Activated CD4-positive, alpha-beta T cell treated with anti-CD3 and anti-CD28 coated beads, Interleukin-2, amount 10 ng/mL, durations not matched to agents 24 days and 14 days (primary cell): ENCODE measurements around the gene ECE1. TPM values are rescaled to one million over a fixed set of nuclear protein-coding genes. Genes with fewer than 3 reads are reported as not detected.
A peak's percentile ranks its signal among the peaks of the same experiment; 100 is the strongest.

ENCODE experiments used
- DNase-seq: peaks from one replicate; pipeline ENCODE4 v3.0.0; 2022
- H3K27ac Mint-ChIP-seq: one replicate; pipeline ENCODE4 v1.8.0; 2022; ENCODE audit warnings: mild to moderate bottlenecking, mixed read lengths
- H3K27me3 Mint-ChIP-seq: one replicate; pipeline ENCODE4 v1.8.0; 2022; ENCODE audit warnings: mixed read lengths
- H3K36me3 Mint-ChIP-seq: one replicate; pipeline ENCODE4 v1.8.0; 2022; ENCODE audit warnings: low read depth, mild to moderate bottlenecking, mixed read lengths
- H3K4me1 Mint-ChIP-seq: one replicate; pipeline ENCODE4 v1.8.0; 2021; ENCODE audit warnings: mixed read lengths
- H3K4me3 Mint-ChIP-seq: one replicate; pipeline ENCODE4 v1.8.0; 2022; ENCODE audit warnings: mild to moderate bottlenecking, moderate library complexity, mixed read lengths
- H3K9me3 Mint-ChIP-seq: one replicate; pipeline ENCODE4 v1.8.0; 2021; ENCODE audit warnings: mixed read lengths
- intact Hi-C: fragments of 100-400 bp; cut with micrococcal nuclease; formaldehyde crosslinking; loops from one replicate; pipeline ENCODE4 v1.15.1; 2023
- total RNA-seq: library from RNA; stranded (reverse); gene quantifications from 2 replicates; pipeline ENCODE4 v1.2.3, GENCODE V29; 2022

The ECE1 gene
- total RNA-seq, 1 donor from 2014 or later, result 134 TPM

GRCh38 chr1:21244986-21245687 lies 45.1 kb downstream of the ECE1 start:
- intact Hi-C loops, result no loop called here
- H3K27me3 Mint-ChIP-seq, result no peaks in the 10 kb centered on the region
- peaks cover 64% of the 10 kb centered on the region for H3K36me3 Mint-ChIP-seq
- no peaks in the 10 kb centered on the region for H3K4me1 Mint-ChIP-seq
- no peak for DNase-seq
- no peaks in the 10 kb centered on the region for H3K9me3 Mint-ChIP-seq
- H3K27ac Mint-ChIP-seq, result no peak overlapping the region
- no peak overlapping the region for H3K4me3 Mint-ChIP-seq

- no peak for DNase-seq
- peaks cover 63% of the 10 kb centered on the region for H3K36me3 Mint-ChIP-seq
- H3K27me3 Mint-ChIP-seq, result no peaks in the 10 kb centered on the region
- H3K9me3 Mint-ChIP-seq, result no peaks in the 10 kb centered on the region
- intact Hi-C loops, result no loop called here
- no peak overlapping the region for H3K4me3 Mint-ChIP-seq
- peaks cover 2% of the 10 kb centered on the region for H3K4me1 Mint-ChIP-seq
- H3K27ac Mint-ChIP-seq, result no peak overlapping the region
These were observed 46.1 kb downstream of the ECE1 start for GRCh38 chr1:21244154-21244553.

GRCh38 chr1:21242846-21243245 lies 47.4 kb downstream of the ECE1 start:
- no peak overlapping the region for H3K4me3 Mint-ChIP-seq
- DNase-seq, result no peak
- no peaks in the 10 kb centered on the region for H3K27me3 Mint-ChIP-seq
- intact Hi-C loops, result no loop called here
- peaks cover 2% of the 10 kb centered on the region for H3K4me1 Mint-ChIP-seq
- peaks cover 69% of the 10 kb centered on the region for H3K36me3 Mint-ChIP-seq
- no peaks in the 10 kb centered on the region for H3K9me3 Mint-ChIP-seq
- H3K27ac Mint-ChIP-seq, result no peak overlapping the region

- no peak overlapping the region for H3K27ac Mint-ChIP-seq
- intact Hi-C loops, result no loop called here
- H3K36me3 Mint-ChIP-seq, result peaks cover 71% of the 10 kb centered on the region
- H3K27me3 Mint-ChIP-seq, result no peaks in the 10 kb centered on the region
- DNase-seq, result no peak
- no peaks in the 10 kb centered on the region for H3K9me3 Mint-ChIP-seq
- peaks cover 2% of the 10 kb centered on the region for H3K4me1 Mint-ChIP-seq
- no peak overlapping the region for H3K4me3 Mint-ChIP-seq
These were observed 48.3 kb downstream of the ECE1 start for GRCh38 chr1:21241771-21242581.

GRCh38 chr1:21240706-21241105 lies 49.6 kb downstream of the ECE1 start:
- H3K36me3 Mint-ChIP-seq, result peaks cover 69% of the 10 kb centered on the region

GRCh38 chr1:21239221-21239620 lies 51.0 kb downstream of the ECE1 start:
- no peak overlapping the region for H3K27ac Mint-ChIP-seq
- intact Hi-C loops, result no loop called here
- no peaks in the 10 kb centered on the region for H3K27me3 Mint-ChIP-seq
- H3K36me3 Mint-ChIP-seq, result peaks cover 66% of the 10 kb centered on the region
- DNase-seq, result no peak
- no peak overlapping the region for H3K4me3 Mint-ChIP-seq
- peaks cover 2% of the 10 kb centered on the region for H3K4me1 Mint-ChIP-seq
- H3K9me3 Mint-ChIP-seq, result no peaks in the 10 kb centered on the region

More at GRCh38 chr1:21240706-21241105, 49.6 kb downstream of the ECE1 start:
- H3K27me3 Mint-ChIP-seq, result no peaks in the 10 kb centered on the region
- no peak overlapping the region for H3K4me3 Mint-ChIP-seq
- H3K4me1 Mint-ChIP-seq, result peaks cover 2% of the 10 kb centered on the region
- intact Hi-C loops, result no loop called here
- H3K27ac Mint-ChIP-seq, result no peak overlapping the region
- no peak for DNase-seq
- H3K9me3 Mint-ChIP-seq, result no peaks in the 10 kb centered on the region

- DNase-seq, result no peak
- H3K4me1 Mint-ChIP-seq, result peaks cover 2% of the 10 kb centered on the region
- H3K4me3 Mint-ChIP-seq, result no peak overlapping the region
- H3K9me3 Mint-ChIP-seq, result no peaks in the 10 kb centered on the region
- H3K36me3 Mint-ChIP-seq, result peaks cover 66% of the 10 kb centered on the region
- peak overlapping the region; percentile 8 for H3K27ac Mint-ChIP-seq
- intact Hi-C loops, result no loop called here
- H3K27me3 Mint-ChIP-seq, result no peaks in the 10 kb centered on the region
These were observed 52.0 kb downstream of the ECE1 start for GRCh38 chr1:21238141-21238800.

GRCh38 chr1:21237446-21238088 lies 52.7 kb downstream of the ECE1 start:
- Mint-ChIP-seq H3K27ac (no peak overlapping the region), H3K36me3 (peaks cover 65% of the 10 kb centered on the region)
- intact Hi-C loops, result no loop called here

GRCh38 chr1:21236178-21236577 lies 54.1 kb downstream of the ECE1 start:
- no peaks in the 10 kb centered on the region for H3K27me3 Mint-ChIP-seq
- H3K4me1 Mint-ChIP-seq, result peaks cover 2% of the 10 kb centered on the region
- H3K27ac Mint-ChIP-seq, result no peak overlapping the region
- intact Hi-C loops, result no loop called here
- H3K4me3 Mint-ChIP-seq, result no peak overlapping the region
- no peak for DNase-seq
- peaks cover 61% of the 10 kb centered on the region for H3K36me3 Mint-ChIP-seq
- no peaks in the 10 kb centered on the region for H3K9me3 Mint-ChIP-seq

More at GRCh38 chr1:21237446-21238088, 52.7 kb downstream of the ECE1 start:
- Mint-ChIP-seq H3K27me3 (no peaks in the 10 kb centered on the region), H3K4me3 (no peak overlapping the region), H3K4me1 (peaks cover 2% of the 10 kb centered on the region), H3K9me3 (no peaks in the 10 kb centered on the region)
- no peak for DNase-seq

GRCh38 chr1:21234779-21235178 lies 55.5 kb downstream of the ECE1 start:
- intact Hi-C loops, result no loop called here
- no peak overlapping the region for H3K4me3 Mint-ChIP-seq
- DNase-seq, result no peak
- H3K4me1 Mint-ChIP-seq, result peaks cover 2% of the 10 kb centered on the region
- H3K27ac Mint-ChIP-seq, result no peak overlapping the region
- no peaks in the 10 kb centered on the region for H3K9me3 Mint-ChIP-seq
- H3K36me3 Mint-ChIP-seq, result peaks cover 57% of the 10 kb centered on the region
- H3K27me3 Mint-ChIP-seq, result no peaks in the 10 kb centered on the region

GRCh38 chr1:21233490-21233889 lies 56.8 kb downstream of the ECE1 start:
- H3K4me3 Mint-ChIP-seq, result no peak overlapping the region
- H3K36me3 Mint-ChIP-seq, result peaks cover 54% of the 10 kb centered on the region
- no peaks in the 10 kb centered on the region for H3K4me1 Mint-ChIP-seq
- H3K27me3 Mint-ChIP-seq, result no peaks in the 10 kb centered on the region
- H3K27ac Mint-ChIP-seq, result peak overlapping the region; percentile 22
- no peaks in the 10 kb centered on the region for H3K9me3 Mint-ChIP-seq
- no peak for DNase-seq
- intact Hi-C loops, result no loop called here

GRCh38 chr1:21232044-21232443 lies 58.2 kb downstream of the ECE1 start:
- peaks cover 49% of the 10 kb centered on the region for H3K36me3 Mint-ChIP-seq
- peak; percentile 76 for DNase-seq
- intact Hi-C loops, result loop anchor here (1.0 kb wide), 1 partner anchor 136 kb away; no protein-coding TSS in a partner anchor
- no peaks in the 10 kb centered on the region for H3K4me1 Mint-ChIP-seq
- H3K9me3 Mint-ChIP-seq, result no peaks in the 10 kb centered on the region
- H3K4me3 Mint-ChIP-seq, result no peak overlapping the region
- no peaks in the 10 kb centered on the region for H3K27me3 Mint-ChIP-seq
- no peak overlapping the region for H3K27ac Mint-ChIP-seq

GRCh38 chr1:21229246-21230000 lies 60.8 kb downstream of the ECE1 start:
- Mint-ChIP-seq H3K4me1 (no peaks in the 10 kb centered on the region), H3K27ac (peak overlapping the region; percentile 35), H3K36me3 (peaks cover 46% of the 10 kb centered on the region), H3K27me3 (no peaks in the 10 kb centered on the region), H3K9me3 (no peaks in the 10 kb centered on the region), H3K4me3 (no peak overlapping the region)
- no peak for DNase-seq
- intact Hi-C loops, result no loop called here
